Heart left ventricle (tissue), 16 donors: ENCODE data around the gene ELAVL1. TPM values are rescaled to one million over a fixed set of nuclear protein-coding genes. Genes with fewer than 3 reads are reported as not detected.

Experiments
- ATAC-seq, 4 donors: fragments of 200-7000 bp; cut with Tn5 transposase; one replicate each; pipeline ENCODE4 v1.9.1; 2020 to 2022; ENCODE audit warnings: moderate library complexity in 4 of 4, mild to moderate bottlenecking in 3 of 4, moderate number of reproducible peaks in 1 of 4
- DNase-seq, 5 donors: peaks; one replicate each; pipeline ENCODE4 v3.0.0-alpha.2; 2020
- H3K27ac ChIP-seq, 12 donors: fragments of 200-600 bp; sonication (generic) in 4 of 12; one replicate each; pipeline versions ENCODE4 v1.5.0 to v1.8.0; 2016 to 2022; ENCODE audit warnings: mild to moderate bottlenecking in 2 of 12
- H3K27me3 ChIP-seq, 9 donors: fragments of 200-600 bp; sonication (generic) in 2 of 9; one replicate each; pipeline versions ENCODE4 v1.5.1 to v1.8.0; 2016 to 2022; ENCODE audit warnings: mild to moderate bottlenecking in 3 of 9
- H3K36me3 ChIP-seq, 9 donors: fragments of 200-600 bp; sonication (generic) in 2 of 9; one replicate each; pipeline versions ENCODE4 v1.5.0 to v1.8.0; 2018 to 2022; ENCODE audit warnings: mild to moderate bottlenecking in 2 of 9
- H3K4me1 ChIP-seq, 12 donors: fragments of 200-600 bp; sonication (generic) in 4 of 12; one replicate each; pipeline versions ENCODE4 v1.5.0 to v1.8.0; 2016 to 2022; ENCODE audit warnings: mild to moderate bottlenecking in 3 of 12
- H3K4me3 ChIP-seq, 12 donors: fragments of 200-600 bp; sonication (generic) in 4 of 12; one replicate each; pipeline versions ENCODE4 v1.5.0 to v1.8.0; 2017 to 2022; ENCODE audit warnings: mild to moderate bottlenecking in 9 of 12, moderate library complexity in 4 of 12
- H3K9me3 ChIP-seq, 12 donors: fragments of 200-600 bp; sonication (generic) in 4 of 12; one replicate each; pipeline versions ENCODE4 v1.5.0 to v1.8.0; 2016 to 2022; ENCODE audit warnings: mild to moderate bottlenecking in 1 of 12
- POLR2A ChIP-seq, 2 donors: fragments of 450-650 bp; IDR thresholded peaks; one replicate each; pipeline ENCODE4 v1.6.1; 2017; ENCODE audit warnings: antibody characterized with exemption in 2 of 2, mild to moderate bottlenecking in 2 of 2, moderate library complexity in 2 of 2
- WGBS, 4 donors: extraction: QIAGEN DNeasy Blood & Tissue Kit in 2 of 4; methylation state at CpG; one replicate each; pipeline versions ENCODE4 v1.1.5 to v1.1.7; 2013 to 2018; 5-methylcytosine and 5-hydroxymethylcytosine counted together
- intact Hi-C, 10 donors: fragments of 100-400 bp; cut with DNase I; formaldehyde crosslinking; loops; one replicate each; pipeline versions ENCODE4 v1.11.1 to v1.14.2; 2022
- polyA plus RNA-seq, 2 donors: library from polyadenylated mRNA; stranded (reverse); fragments of 200-250 nt; gene quantifications; one replicate each; pipeline ENCODE4 v1.2.3, GENCODE V29; 2013
- total RNA-seq, 9 donors: library from RNA; depleted of rRNA in 2 of 9; stranded (reverse); fragments of >200 nt in 2 of 9; fragmentation: NEBNext Ultra II Directional in 3 of 9; extraction: Animal tissue kit (Norgen Biotek cat#: 25700) in 3 of 9; gene quantifications; one replicate each; pipeline versions ENCODE4 v1.1.0 to v1.2.4, GENCODE V29; 2016 to 2023
- TF ChIP-seq, protein P1 (sequence below), 12 donors: fragments of 200-600 bp; sonication (generic) in 4 of 12; IDR thresholded peaks; one replicate each; pipeline versions ENCODE4 v1.5.0 to v1.8.0; 2018 to 2022; ENCODE audit warnings: antibody characterized with exemption in 12 of 12, mild to moderate bottlenecking in 5 of 12
- donor health status: ischemic (EF 13 %, LVEDD 7.1; RV severe dilation, severe dysfunction).
- donor health status: healthy with polysubstance abuse.
- donor health status: DM: no; HTN: yes; CAD: no.
- donor health status: DM: no; HTN: no; CAD: no.
- donor health status: ischemic (EF 25% LVEDD 6.9; RV normal size, moderate dysfunction).
- donor health status: ischemic (EF 25% LVEDD 5.7; RV mildly dilated, moderate dysfunction).
- donor health status: healthy.
- donor health status: DM: yes; HTN: yes; CAD: no.
- donor health status: ischemic (EF 35%, LVEDD 5.7; RV mildly dilated, moderate dysfunction).
- donor health status: nonischemic (EF 11% LVEDD 7.7; RV severe dilation, severe dysfunction).
- donor health status: DM: yes; HTN: yes; CAD: no.
- donor health status: PGD.
- donor health status: ischemic (EF 29% LVEDD 5.4; RV normal size, mild dysfunction).
- donor health status: nonischemic (EF 23%, LVEDD 6.1; RV moderate dilation, normal function).

Gene ELAVL1
- total and polyA plus RNA-seq, 11 donors: 9.8 to 62.0 (median 52.6) TPM

DNA sequence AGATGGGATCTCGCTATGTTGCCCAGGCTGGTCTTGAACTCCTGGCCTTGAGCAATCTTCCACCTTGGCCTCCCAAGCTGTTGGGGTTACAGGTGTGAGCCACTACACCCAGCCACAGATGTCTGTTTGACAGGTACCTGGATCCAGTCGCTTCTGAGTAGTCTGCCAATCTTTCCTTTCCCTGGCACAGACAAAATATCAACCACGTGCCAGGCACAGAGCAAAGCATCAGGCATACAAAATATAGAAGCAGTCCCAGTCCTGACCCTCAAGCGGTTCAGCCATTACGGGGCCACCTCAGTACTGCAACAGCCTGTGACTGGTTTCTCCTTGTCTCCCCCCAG, 3.8 kb downstream of the ELAVL1 start:
- peak overlapping the region in 7 of 12 donors; percentile 33 to 53 (median 43) for H3K4me3 ChIP-seq
- peak overlapping the region; percentile 41 to 88 (median 70) for H3K27ac ChIP-seq
- intact Hi-C loops: loop anchor here in 8 of 10 donors (1.0 to 10.0 kb wide), 5 partner anchors 34 to 253 kb away; partner anchors contain the start of gene TIMM44 (in 3 of the 8)
- H3K9me3 ChIP-seq: no peaks in the 10 kb centered on the region
- DNase-seq: no peak
- ATAC-seq: peak in 1 of 4 donors; percentile 21
- H3K27me3 ChIP-seq: no peaks in the 10 kb centered on the region
- H3K4me1 ChIP-seq: peaks cover 10 to 78% (median 66%) of the 10 kb centered on the region in 12 donors
- TF ChIP-seq, protein P1, sequence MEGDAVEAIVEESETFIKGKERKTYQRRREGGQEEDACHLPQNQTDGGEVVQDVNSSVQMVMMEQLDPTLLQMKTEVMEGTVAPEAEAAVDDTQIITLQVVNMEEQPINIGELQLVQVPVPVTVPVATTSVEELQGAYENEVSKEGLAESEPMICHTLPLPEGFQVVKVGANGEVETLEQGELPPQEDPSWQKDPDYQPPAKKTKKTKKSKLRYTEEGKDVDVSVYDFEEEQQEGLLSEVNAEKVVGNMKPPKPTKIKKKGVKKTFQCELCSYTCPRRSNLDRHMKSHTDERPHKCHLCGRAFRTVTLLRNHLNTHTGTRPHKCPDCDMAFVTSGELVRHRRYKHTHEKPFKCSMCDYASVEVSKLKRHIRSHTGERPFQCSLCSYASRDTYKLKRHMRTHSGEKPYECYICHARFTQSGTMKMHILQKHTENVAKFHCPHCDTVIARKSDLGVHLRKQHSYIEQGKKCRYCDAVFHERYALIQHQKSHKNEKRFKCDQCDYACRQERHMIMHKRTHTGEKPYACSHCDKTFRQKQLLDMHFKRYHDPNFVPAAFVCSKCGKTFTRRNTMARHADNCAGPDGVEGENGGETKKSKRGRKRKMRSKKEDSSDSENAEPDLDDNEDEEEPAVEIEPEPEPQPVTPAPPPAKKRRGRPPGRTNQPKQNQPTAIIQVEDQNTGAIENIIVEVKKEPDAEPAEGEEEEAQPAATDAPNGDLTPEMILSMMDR (IDR thresholded peaks at IDR 0.05): no peak
- no peak for TF ChIP-seq POLR2A (IDR thresholded peaks at IDR 0.05)
- WGBS, 4 donors: 52 to 64% (median 58%) methylated on average over 5 of the region's 5 CpGs
- H3K36me3 ChIP-seq: peaks cover 0 to 7% (median 0%) of the 10 kb centered on the region in 9 donors

DNA sequence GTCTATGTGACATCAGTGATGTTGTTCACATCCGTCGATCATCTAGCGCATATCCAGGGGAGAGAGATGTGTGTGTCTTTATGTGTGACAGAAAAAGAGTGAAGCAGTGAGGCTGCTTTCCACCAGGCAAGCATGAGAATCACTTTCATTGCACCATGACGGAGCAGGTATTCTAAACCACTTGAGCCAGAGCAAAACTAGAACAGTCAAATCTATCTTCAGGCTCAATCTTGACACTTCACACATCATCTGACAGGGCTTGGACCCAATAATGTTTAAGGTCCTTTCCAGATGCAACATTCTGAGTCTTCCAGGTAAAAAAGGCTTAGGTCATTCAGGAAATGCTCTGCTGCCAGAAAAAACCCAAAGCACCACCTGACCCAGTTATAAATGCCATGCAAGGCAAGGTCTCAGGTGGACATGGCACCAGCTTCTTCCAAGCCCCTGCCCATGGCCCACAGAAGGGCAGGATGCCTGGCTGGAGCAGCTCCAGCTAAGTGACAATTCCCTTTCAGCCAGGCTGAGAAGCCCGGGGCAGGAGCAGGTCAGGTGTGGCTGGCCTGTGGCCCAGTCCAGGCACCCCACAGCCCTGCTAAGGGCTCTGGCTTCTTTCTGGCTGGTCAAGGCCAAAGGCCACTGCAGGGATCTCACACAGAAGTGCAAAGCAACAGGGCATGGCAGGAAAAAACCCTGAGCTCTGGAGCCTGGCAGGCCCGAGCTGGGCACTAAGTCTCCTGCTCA, 5.0 kb downstream of the ELAVL1 start:
- WGBS, 4 donors: 65 to 71% (median 67%) methylated on average over 5 to 6 of the region's 6 CpGs
- no peak for ATAC-seq
- no peak for DNase-seq

DNA sequence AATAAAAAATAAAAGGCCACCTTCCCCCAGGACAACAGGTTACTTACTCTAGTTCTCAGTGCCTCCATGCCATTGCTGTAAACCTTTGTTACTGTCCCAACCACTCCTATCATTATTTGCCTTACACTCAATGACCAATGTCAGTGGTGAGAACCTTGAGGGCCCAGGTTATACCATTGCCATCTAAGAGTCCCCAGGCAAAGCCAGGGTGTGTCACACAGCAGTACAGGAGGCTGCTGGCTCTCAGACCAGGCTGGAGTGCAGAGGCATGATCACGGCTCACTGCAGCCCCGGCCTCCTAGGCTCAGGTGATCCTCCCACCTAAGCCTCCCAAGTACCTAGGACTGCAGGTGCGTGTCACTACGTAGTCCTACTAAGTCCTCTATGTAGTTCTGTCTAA, 6.1 kb downstream of the ELAVL1 start:
- 97 to 100% (median 100%) methylated on average over 4 of the region's 4 CpGs for WGBS, 4 donors
- Histone ChIP-seq H3K27ac (no peak overlapping the region), H3K9me3 (no peaks in the 10 kb centered on the region), H3K4me3 (no peak overlapping the region), H3K4me1 (peaks cover 10 to 78% (median 60%) of the 10 kb centered on the region in 12 donors), H3K27me3 (no peaks in the 10 kb centered on the region), H3K36me3 (peaks cover 0 to 7% (median 0%) of the 10 kb centered on the region in 9 donors)
- TF ChIP-seq, protein P1 (IDR thresholded peaks at IDR 0.05): no peak
- TF ChIP-seq POLR2A (IDR thresholded peaks at IDR 0.05): no peak
- intact Hi-C loops: no loop called here
- DNase-seq: no peak
- ATAC-seq: no peak

More for the DNA sequence above, 5.0 kb downstream of the ELAVL1 start:
- intact Hi-C loops: loop anchor here in 8 of 10 donors (1.0 to 10.0 kb wide), 5 partner anchors 33 to 254 kb away; partner anchors contain the start of gene TIMM44 (in 3 of the 8)
- TF ChIP-seq POLR2A (IDR thresholded peaks at IDR 0.05): no peak
- TF ChIP-seq, protein P1 (IDR thresholded peaks at IDR 0.05): no peak
- H3K27me3 ChIP-seq: no peaks in the 10 kb centered on the region
- no peaks in the 10 kb centered on the region for H3K9me3 ChIP-seq
- H3K4me3 ChIP-seq: no peak overlapping the region
- H3K36me3 ChIP-seq: peaks cover 0 to 7% (median 0%) of the 10 kb centered on the region in 9 donors
- H3K4me1 ChIP-seq: peaks cover 10 to 76% (median 60%) of the 10 kb centered on the region in 12 donors
- H3K27ac ChIP-seq: peak overlapping the region in 6 of 12 donors; percentile 31 to 88 (median 72)

DNA sequence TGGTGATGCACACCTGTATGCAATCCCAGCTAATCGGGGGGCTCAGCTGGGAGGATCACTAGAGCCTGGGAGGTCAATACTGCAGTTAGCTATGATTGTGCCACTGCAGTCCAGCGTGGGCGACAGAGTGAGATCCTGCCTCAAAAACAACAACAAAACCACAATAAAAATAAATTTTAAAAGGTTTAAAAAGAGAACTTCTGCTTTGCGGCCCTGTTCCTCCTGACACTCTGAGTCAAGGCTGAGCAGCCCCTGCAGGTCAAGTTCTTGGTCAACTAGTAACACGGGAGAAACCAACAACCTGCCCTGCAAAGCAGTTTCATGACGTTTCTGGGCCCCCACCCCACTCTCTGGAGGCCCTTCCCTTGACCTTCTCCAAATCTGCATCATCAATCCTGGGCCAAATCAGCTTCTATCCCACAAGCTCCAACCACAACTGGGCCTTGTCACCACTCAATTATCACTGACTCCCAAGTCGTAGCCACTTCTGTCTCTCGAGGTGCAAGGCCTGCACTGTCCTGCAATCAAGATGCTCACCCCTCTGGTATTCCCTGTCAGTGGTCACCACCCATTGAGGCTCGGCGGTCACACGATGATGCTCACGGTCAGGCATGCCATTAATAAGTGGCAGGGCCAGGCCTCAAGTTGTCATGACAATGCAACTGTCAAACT, 7.5 kb downstream of the ELAVL1 start:
- Histone ChIP-seq H3K4me3 (no peak overlapping the region), H3K27me3 (no peaks in the 10 kb centered on the region), H3K4me1 (peaks cover 10 to 80% (median 57%) of the 10 kb centered on the region in 12 donors), H3K9me3 (no peaks in the 10 kb centered on the region), H3K27ac (no peak overlapping the region), H3K36me3 (peaks cover 0 to 7% (median 0%) of the 10 kb centered on the region in 9 donors)
- no peak for TF ChIP-seq POLR2A (IDR thresholded peaks at IDR 0.05)
- TF ChIP-seq, protein P1 (IDR thresholded peaks at IDR 0.05): no peak
- intact Hi-C loops: no loop called here
- 58 to 62% (median 60%) methylated on average over 12 of the region's 12 CpGs for WGBS, 4 donors
- ATAC-seq (no peak), DNase-seq (no peak)
